HT1080 (cell line): ENCODE measurements around the gene CACNA2D3. TPM values are rescaled to one million over a fixed set of nuclear protein-coding genes. Genes with fewer than 3 reads are reported as not detected.

Experiments
- DNase-seq: peaks from one replicate; pipeline ENCODE4 v3.0.0-alpha.2; 2015; ENCODE audit warnings: low read depth
- total RNA-seq: library from RNA; depleted of rRNA; stranded (reverse); fragments of >200 nt; shearing (Covaris generic); gene quantifications from 2 replicates; pipeline ENCODE4 v1.2.3, GENCODE V29; 2014

CACNA2D3 gene
- total RNA-seq, 1 experiment from 2014 or later, result 0.14 TPM

DNA sequence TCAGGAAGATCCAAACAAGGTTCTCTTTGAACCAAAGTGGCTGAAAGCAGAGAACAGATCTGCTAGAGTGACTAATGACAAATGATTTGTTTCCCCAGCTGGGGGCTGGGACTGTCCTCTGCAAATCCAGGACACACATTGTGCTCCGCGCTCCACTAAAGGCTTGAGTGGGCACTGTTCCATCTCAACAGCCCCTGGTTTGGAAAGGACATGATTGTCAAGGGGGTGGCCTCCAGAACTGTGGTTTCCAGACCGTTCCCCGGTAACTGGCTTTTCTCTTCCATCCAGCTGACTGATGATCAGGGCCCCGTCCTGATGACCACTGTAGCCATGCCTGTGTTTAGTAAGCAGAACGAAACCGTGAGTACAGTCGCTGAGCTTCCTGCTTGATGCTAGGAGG, 714.5 kb downstream of the CACNA2D3 start:
- DNase-seq, result no peak

GRCh38 chr3:54837964-54838363, 715.6 kb downstream of the CACNA2D3 start:
- DNase-seq, result peak; percentile 14

- no peak for DNase-seq
Measured at GRCh38 chr3:54841471-54841870, 719.1 kb downstream of the CACNA2D3 start.

DNA sequence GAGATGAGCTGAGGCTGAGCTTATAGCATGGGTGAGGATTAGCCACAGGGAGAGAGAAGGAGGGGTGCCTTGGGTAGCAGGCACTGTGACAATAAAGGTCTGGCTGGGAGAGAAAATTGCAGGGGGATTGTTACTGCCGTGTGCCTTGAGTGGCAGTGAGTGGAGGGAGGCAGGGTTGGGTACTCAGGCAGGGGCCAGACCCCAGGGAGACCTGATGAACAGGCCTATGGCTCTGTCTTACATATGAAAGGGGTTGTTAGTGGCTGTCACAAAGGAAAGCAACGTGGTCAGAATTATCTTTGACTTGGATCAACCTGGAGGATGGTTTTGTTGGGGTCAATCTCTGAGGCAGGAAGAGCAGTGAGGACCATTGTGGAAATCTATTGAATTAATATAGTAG, 721.0 kb downstream of the CACNA2D3 start:
- DNase-seq, result no peak

- DNase-seq, result no peak
Measured at GRCh38 chr3:54844211-54844610, 721.9 kb downstream of the CACNA2D3 start.

DNA sequence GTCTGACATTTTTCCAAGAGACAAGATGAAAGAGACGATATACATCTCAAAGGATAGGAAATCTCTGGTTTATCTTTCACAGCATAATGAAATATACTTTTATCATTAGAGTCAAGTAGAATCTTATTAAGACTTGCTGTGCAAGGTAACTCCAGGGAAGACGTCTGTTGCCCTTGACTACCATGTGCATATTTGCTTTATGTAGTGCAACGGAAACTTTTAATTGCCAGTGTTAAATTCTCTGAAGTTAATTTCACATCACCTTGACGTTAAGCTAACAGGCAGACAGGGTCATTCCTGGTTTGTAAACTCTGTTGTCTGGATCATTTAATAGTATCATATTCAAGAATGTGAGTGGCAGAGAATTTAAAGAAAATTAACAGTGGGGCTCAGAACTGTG, 722.7 kb downstream of the CACNA2D3 start:
- no peak for DNase-seq

DNA sequence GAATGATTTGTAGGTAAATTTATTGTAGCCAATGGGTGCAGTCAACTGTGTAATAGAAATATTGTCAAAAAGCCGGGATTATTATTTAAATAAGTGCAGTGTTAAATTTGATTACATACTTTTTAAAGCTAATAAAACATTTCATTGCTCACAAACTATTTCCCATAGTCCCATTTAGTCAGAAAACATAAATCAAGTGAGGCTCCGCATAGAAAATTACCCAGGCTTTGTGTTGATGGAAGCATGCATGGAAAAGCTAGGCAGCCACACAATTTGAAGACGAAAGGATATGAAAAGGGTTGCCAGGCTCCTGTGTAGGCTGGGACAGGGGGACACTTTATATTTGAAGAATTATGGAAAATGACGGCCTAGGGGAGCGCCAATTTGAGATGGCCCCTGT, 723.2 kb downstream of the CACNA2D3 start:
- DNase-seq, result no peak

- no peak for DNase-seq
Measured at GRCh38 chr3:54846119-54846518, 723.8 kb downstream of the CACNA2D3 start.

- no peak for DNase-seq
Measured at GRCh38 chr3:54847361-54847760, 725.0 kb downstream of the CACNA2D3 start.

- DNase-seq, result no peak
Measured at GRCh38 chr3:54849360-54849759, 727.0 kb downstream of the CACNA2D3 start.

- DNase-seq, result no peak
Measured at GRCh38 chr3:54850484-54851018, 728.2 kb downstream of the CACNA2D3 start.

DNA sequence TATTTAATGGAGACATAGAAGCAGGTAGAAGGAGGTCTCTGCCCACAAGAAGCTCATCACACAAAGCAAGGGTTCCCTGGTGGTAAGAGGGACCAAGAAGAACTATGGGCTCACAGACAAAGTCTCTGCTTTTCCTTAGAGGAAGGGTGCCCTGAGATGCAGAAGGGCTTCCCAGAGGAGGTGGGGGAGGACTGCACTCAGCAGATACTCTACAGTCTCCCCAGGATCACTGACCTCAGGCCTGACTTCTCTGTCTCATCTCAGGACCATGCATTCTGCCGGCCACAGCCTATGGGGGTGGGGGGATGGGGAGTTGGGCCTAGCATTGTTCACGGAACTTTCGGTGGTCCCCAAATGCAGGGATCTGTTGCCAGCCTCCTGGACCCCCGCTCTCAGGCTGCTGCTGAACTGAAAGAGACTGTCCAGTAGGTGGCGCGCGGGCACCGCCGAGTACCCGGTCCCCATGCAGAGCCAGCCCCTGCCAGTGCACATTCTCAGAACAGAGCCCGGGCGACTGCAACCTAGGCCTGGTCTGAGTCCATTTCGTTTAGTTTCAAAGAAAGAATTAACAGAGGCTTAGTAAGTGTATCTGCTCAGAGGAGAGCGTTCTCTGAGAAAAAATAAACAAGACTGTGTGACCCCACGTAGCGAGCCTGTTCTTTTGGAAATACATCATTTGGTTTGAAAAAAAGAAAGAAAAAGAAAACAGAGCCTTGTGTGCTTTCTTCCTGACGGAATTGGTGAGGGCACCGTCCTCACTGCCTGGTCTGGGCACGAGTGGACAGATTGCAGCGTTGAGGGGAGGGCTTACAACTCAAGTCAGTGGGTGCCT, 731.4 kb downstream of the CACNA2D3 start:
- peak; percentile 49 for DNase-seq

- DNase-seq, result no peak
Measured at GRCh38 chr3:54856271-54856670, 733.9 kb downstream of the CACNA2D3 start.

GRCh38 chr3:54857343-54857742, 735.0 kb downstream of the CACNA2D3 start:
- peak; percentile 54 for DNase-seq

GRCh38 chr3:54858093-54858785, 735.9 kb downstream of the CACNA2D3 start:
- no peak for DNase-seq

DNA sequence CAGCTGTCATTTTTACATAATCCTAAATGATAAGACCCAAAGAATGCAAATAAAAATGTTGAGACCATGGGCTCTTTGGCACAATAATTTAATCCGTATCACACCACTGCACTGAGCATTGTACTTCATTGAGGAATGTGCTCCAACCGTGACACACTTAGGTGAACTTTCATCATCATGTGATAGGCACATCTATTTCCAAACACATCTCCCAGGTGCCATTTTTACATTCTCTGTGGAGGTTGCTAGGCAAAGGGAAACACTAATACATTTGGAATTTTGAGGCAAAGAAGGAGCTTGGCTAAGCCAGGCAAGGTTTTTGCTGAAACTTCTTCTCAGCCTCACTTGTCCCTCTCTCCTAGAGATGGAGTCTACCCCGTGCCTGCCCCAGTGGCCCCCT, 736.8 kb downstream of the CACNA2D3 start:
- peak; percentile 46 for DNase-seq

DNA sequence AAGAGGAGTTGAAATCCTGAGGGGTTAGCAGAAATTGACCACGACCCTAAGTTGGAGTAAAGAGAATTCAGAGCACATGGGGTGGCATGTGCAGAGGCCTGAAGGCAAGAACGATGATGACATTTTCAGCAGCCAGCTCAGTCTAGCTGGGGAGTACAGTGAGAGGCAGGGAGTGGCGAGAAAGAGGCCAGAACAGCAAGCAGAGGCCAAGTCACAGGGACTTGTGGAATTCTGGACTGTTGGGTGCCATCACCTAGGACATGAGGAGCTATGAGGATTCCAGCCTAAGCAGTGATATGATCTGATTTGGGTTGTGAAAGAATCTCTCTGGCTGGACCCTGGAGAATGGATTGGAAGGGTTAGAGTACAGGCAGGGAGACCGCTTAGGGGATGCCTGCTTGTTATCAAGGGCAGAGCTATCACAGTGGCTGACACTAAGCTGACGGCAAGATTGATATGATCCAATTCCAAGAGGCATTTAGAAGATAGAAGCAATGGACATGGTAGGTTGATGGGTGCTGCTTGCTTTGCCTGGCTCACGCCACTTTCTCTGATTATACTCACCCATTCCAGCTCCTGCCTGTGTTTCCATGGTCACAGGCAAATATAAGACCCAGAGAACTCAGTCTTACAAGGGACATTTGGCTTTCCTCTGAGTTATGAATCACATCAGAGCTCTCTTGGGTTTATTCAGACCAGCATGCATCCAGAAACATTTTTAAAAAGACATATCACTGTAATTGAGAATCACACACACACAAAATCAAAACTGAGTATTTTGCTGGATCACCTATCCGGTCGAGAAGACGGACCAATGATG, 739.1 kb downstream of the CACNA2D3 start:
- no peak for DNase-seq

GRCh38 chr3:54862526-54862925, 740.2 kb downstream of the CACNA2D3 start:
- DNase-seq, result peak; percentile 69

- peak; percentile 27 for DNase-seq
Measured at GRCh38 chr3:54863366-54863765, 741.0 kb downstream of the CACNA2D3 start.

DNA sequence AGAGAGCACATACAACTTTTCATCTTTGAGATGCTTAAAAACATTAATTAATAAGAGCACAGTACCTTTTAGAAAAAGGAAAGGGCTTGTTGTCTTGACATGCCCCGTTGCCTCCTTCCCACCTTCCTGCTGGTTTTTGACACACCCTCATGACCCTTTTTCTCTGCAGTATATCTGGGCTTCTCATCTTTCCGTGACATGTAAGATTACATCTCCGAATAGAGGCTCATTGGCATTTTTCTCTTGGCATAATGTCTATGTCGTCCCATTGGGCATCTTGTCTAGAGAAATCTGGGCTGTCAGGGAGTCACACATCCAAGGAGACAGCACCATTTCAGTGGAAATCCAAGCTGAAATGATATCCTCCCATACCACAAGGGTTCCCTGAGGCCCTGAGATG, 741.4 kb downstream of the CACNA2D3 start:
- DNase-seq, result no peak

- no peak for DNase-seq
Measured at GRCh38 chr3:54865316-54865715, 743.0 kb downstream of the CACNA2D3 start.

DNA sequence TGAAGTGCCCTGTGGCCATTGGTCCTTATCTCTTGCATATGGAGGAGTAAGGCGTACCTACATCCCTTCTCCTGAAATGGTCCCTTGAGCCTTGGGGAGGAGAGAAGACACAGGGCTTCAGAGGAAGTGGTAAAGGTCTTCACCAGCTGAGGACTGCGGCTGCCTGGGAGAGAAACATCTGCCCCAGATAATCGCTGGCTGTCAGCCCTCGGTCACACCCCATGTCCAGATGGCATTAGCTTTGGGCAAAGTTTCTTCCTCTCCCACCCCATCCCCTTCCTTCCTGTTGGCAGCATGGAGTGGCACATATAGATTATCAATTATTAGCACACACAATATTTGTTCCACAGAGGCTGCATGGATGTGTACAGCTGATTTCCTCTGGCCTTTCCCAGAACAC, 743.9 kb downstream of the CACNA2D3 start:
- DNase-seq, result no peak
